Vagina (tissue), 2 donors: ENCODE measurements around the gene PRDM16. TPM values are rescaled to one million over a fixed set of nuclear protein-coding genes. Genes with fewer than 3 reads are reported as not detected.

Source experiments
- DNase-seq, 2 donors: peaks; one replicate each; pipeline ENCODE4 v3.0.0-alpha.2; 2017; ENCODE audit errors: extremely low spot score in 2 of 2
- H3K27ac ChIP-seq: fragments of 200-600 bp; sonication (generic); one replicate; pipeline ENCODE4 v1.5.1; 2019
- H3K27me3 ChIP-seq: fragments of 200-600 bp; sonication (generic); one replicate; pipeline ENCODE4 v1.5.1; 2019
- H3K36me3 ChIP-seq, 2 donors: fragments of 200-600 bp; sonication (generic); one replicate each; pipeline ENCODE4 v1.5.1; 2017 to 2019
- H3K4me1 ChIP-seq: fragments of 200-600 bp; sonication (generic); one replicate; pipeline ENCODE4 v1.5.1; 2019
- H3K4me3 ChIP-seq, 2 donors: fragments of 200-600 bp; sonication (generic); 1 replicate in 1 of 2; 2 replicates in 1 of 2; pipeline ENCODE4 v1.5.1; 2016 to 2019
- H3K9me3 ChIP-seq: fragments of 200-600 bp; sonication (generic); one replicate; pipeline ENCODE4 v1.5.1; 2019
- CTCF ChIP-seq, 3 experiments: fragments of 450-650 bp in 2 of 3; fragments of 200-600 bp in 1 of 3; sonication (generic) in 1 of 3; IDR thresholded peaks; one replicate each; pipeline ENCODE4 v1.5.1; 2017 to 2019; ENCODE audit warnings: antibody characterized with exemption in 3 of 3, mild to moderate bottlenecking in 2 of 3, moderate library complexity in 2 of 3
- POLR2A ChIP-seq, 2 donors: fragments of 450-650 bp; IDR thresholded peaks; one replicate each; pipeline ENCODE4 v1.6.1; 2017; ENCODE audit warnings: antibody characterized with exemption in 2 of 2, mild to moderate bottlenecking in 2 of 2, moderate library complexity in 2 of 2
- POLR2AphosphoS5 ChIP-seq, 2 donors: sonication (generic); formaldehyde crosslinking; IDR thresholded peaks; one replicate each; pipeline ENCODE4 v1.9.0; 2017; ENCODE audit warnings: antibody characterized with exemption in 2 of 2, mild to moderate bottlenecking in 2 of 2, low read depth in 1 of 2; ENCODE audit not compliant: insufficient read depth in 1 of 2
- intact Hi-C: fragments of 100-400 bp; cut with DNase I; formaldehyde crosslinking; loops from one replicate; pipeline ENCODE4 v1.15.1; 2023
- total RNA-seq: library from RNA; depleted of rRNA; stranded (reverse); fragments of >200 nt; gene quantifications from one replicate; pipeline ENCODE4 v1.2.3, GENCODE V29; 2016

Gene PRDM16
- total RNA-seq, 1 donor from 2014 or later: 3.9 TPM

- TF ChIP-seq CTCF (IDR thresholded peaks at IDR 0.05) (no peak), POLR2A (IDR thresholded peaks at IDR 0.05) (no peak), POLR2AphosphoS5 (IDR thresholded peaks at IDR 0.05; ENCODE audit: insufficient read depth in 1 of 2, low read depth in 1 of 2) (no peak)
These were observed 22.3 kb downstream of the PRDM16 start for GRCh38 chr1:3091334-3091733.

GRCh38 chr1:3092530-3092929, 23.5 kb downstream of the PRDM16 start:
- Histone ChIP-seq H3K4me3 (no peak overlapping the region), H3K4me1 (no peaks in the 10 kb centered on the region), H3K27ac (no peak overlapping the region), H3K27me3 (no peaks in the 10 kb centered on the region), H3K9me3 (no peaks in the 10 kb centered on the region), H3K36me3 (no peaks in the 10 kb centered on the region)
- intact Hi-C loops: no loop called here
- no peak for DNase-seq
- TF ChIP-seq POLR2AphosphoS5 (IDR thresholded peaks at IDR 0.05; ENCODE audit: insufficient read depth in 1 of 2, low read depth in 1 of 2) (no peak), POLR2A (IDR thresholded peaks at IDR 0.05) (no peak), CTCF (IDR thresholded peaks at IDR 0.05) (no peak)

More at GRCh38 chr1:3091334-3091733, 22.3 kb downstream of the PRDM16 start:
- no peaks in the 10 kb centered on the region for H3K27me3 ChIP-seq
- H3K27ac ChIP-seq: no peak overlapping the region
- no peaks in the 10 kb centered on the region for H3K36me3 ChIP-seq
- H3K4me1 ChIP-seq: no peaks in the 10 kb centered on the region
- intact Hi-C loops: no loop called here
- H3K9me3 ChIP-seq: no peaks in the 10 kb centered on the region
- no peak overlapping the region for H3K4me3 ChIP-seq
- no peak for DNase-seq

GRCh38 chr1:3093898-3094626, 25.1 kb downstream of the PRDM16 start:
- H3K27me3 ChIP-seq: no peaks in the 10 kb centered on the region
- H3K9me3 ChIP-seq: no peaks in the 10 kb centered on the region
- no peaks in the 10 kb centered on the region for H3K36me3 ChIP-seq
- no peak overlapping the region for H3K27ac ChIP-seq
- intact Hi-C loops: no loop called here
- no peak overlapping the region for H3K4me3 ChIP-seq
- no peak for TF ChIP-seq CTCF (IDR thresholded peaks at IDR 0.05)
- TF ChIP-seq POLR2AphosphoS5 (IDR thresholded peaks at IDR 0.05; ENCODE audit: insufficient read depth in 1 of 2, low read depth in 1 of 2): no peak
- TF ChIP-seq POLR2A (IDR thresholded peaks at IDR 0.05): no peak
- no peaks in the 10 kb centered on the region for H3K4me1 ChIP-seq
- DNase-seq: no peak

- H3K36me3 ChIP-seq: no peaks in the 10 kb centered on the region
- TF ChIP-seq POLR2AphosphoS5 (IDR thresholded peaks at IDR 0.05; ENCODE audit: insufficient read depth in 1 of 2, low read depth in 1 of 2) (no peak), POLR2A (IDR thresholded peaks at IDR 0.05) (no peak), CTCF (IDR thresholded peaks at IDR 0.05) (no peak)
- H3K27me3 ChIP-seq: no peaks in the 10 kb centered on the region
- DNase-seq: no peak
- H3K4me3 ChIP-seq: no peak overlapping the region
- intact Hi-C loops: no loop called here
- no peaks in the 10 kb centered on the region for H3K4me1 ChIP-seq
- no peak overlapping the region for H3K27ac ChIP-seq
- no peaks in the 10 kb centered on the region for H3K9me3 ChIP-seq
These were observed 26.1 kb downstream of the PRDM16 start for GRCh38 chr1:3094863-3095780.
